Right cardiac atrium (tissue), 5 donors: Measurements from ENCODE around the gene KIZ. TPM values are rescaled to one million over a fixed set of nuclear protein-coding genes. Genes with fewer than 3 reads are reported as not detected.

Source experiments
- ATAC-seq, 2 donors: fragments of 200-7000 bp; cut with Tn5 transposase; one replicate each; pipeline versions ENCODE4 v1.8.0 to v1.9.1; 2020; ENCODE audit warnings: moderate library complexity in 2 of 2, mild to moderate bottlenecking in 1 of 2
- DNase-seq, 3 donors: peaks; one replicate each; pipeline ENCODE4 v3.0.0-alpha.2; 2020
- H3K27ac ChIP-seq: one replicate; pipeline ENCODE4 v1.5.1; 2013; ENCODE audit warnings: mild to moderate bottlenecking, low read length, control low read depth, moderate library complexity
- H3K27me3 ChIP-seq: one replicate; pipeline ENCODE4 v1.6.1; 2013; ENCODE audit not compliant: control insufficient read depth, insufficient read depth
- H3K4me1 ChIP-seq: one replicate; pipeline ENCODE4 v1.6.1; 2013; ENCODE audit warnings: low read length; ENCODE audit not compliant: control insufficient read depth, insufficient read depth
- H3K4me3 ChIP-seq: one replicate; pipeline ENCODE4 v1.5.1; 2013; ENCODE audit warnings: low read length, control low read depth
- H3K9me3 ChIP-seq: one replicate; pipeline ENCODE4 v1.6.1; 2013; ENCODE audit warnings: low read length; ENCODE audit not compliant: control insufficient read depth
- WGBS: extraction: QIAGEN DNeasy Blood & Tissue Kit; methylation state at CpG from one replicate; pipeline ENCODE4 v1.1.7; 2013; 5-methylcytosine and 5-hydroxymethylcytosine counted together
- intact Hi-C, 4 donors: fragments of 100-400 bp; cut with DNase I; formaldehyde crosslinking; loops; one replicate each; pipeline versions ENCODE4 v1.11.0 to v1.14.0; 2022 to 2023
- polyA plus RNA-seq: library from polyadenylated mRNA; stranded (reverse); fragments of 200-250 nt; gene quantifications from one replicate; pipeline ENCODE4 v1.2.3, GENCODE V29; 2013
- total RNA-seq, 4 donors: library from RNA; stranded (reverse); fragmentation: NEBNext Ultra II Directional; extraction: Animal tissue kit (Norgen Biotek cat#: 25700); gene quantifications; one replicate each; pipeline ENCODE4 v1.2.1, GENCODE V29; 2021
- donor health status: healthy with polysubstance abuse.
- donor health status: DM: no; HTN: yes; CAD: no.
- donor health status: DM: no; HTN: no; CAD: no.
- donor health status: DM: no; HTN: yes; CAD: no; lungs with severe emphysema.
- donor health status: DM: yes; HTN: yes; CAD: no.

Gene KIZ
- total and polyA plus RNA-seq, 5 donors = 16.1 to 37.7 (median 18.3) TPM

GRCh38 chr20:21106171-21107017, 19.5 kb upstream of the KIZ start, which contains the start of gene LINC00237:
TSS of gene LINC00237 (minus strand) at chr20:21106358.
- DNase-seq = peak in 1 of 3 donors; percentile 28
- H3K4me3 ChIP-seq = peak within 1 kb of the TSS; percentile 39
- WGBS = 5% methylated on average over 43 of the region's 43 CpGs
- H3K27me3 ChIP-seq = peaks cover 3% of the 10 kb centered on the region
- intact Hi-C loops = no loop called here
- H3K9me3 ChIP-seq = no peaks in the 10 kb centered on the region
- no peak within 1 kb of the TSS for H3K27ac ChIP-seq
- H3K4me1 ChIP-seq = peaks cover 7% of the 10 kb centered on the region
- ATAC-seq = no peak

GRCh38 chr20:21109144-21109543, 16.7 kb upstream of the KIZ start:
- peaks cover 3% of the 10 kb centered on the region for H3K4me1 ChIP-seq
- no peak for DNase-seq
- no peaks in the 10 kb centered on the region for H3K9me3 ChIP-seq
- H3K27me3 ChIP-seq = peaks cover 3% of the 10 kb centered on the region
- no peak for ATAC-seq
- intact Hi-C loops = no loop called here
- H3K4me3 ChIP-seq = no peak overlapping the region
- 94% methylated on average over 2 of the region's 2 CpGs for WGBS
- H3K27ac ChIP-seq = no peak overlapping the region

- no peak for DNase-seq
- H3K27ac ChIP-seq = no peak overlapping the region
- H3K4me3 ChIP-seq = no peak overlapping the region
- intact Hi-C loops = no loop called here
- WGBS = 61% methylated on average over 1 of the region's 1 CpG
- peaks cover 3% of the 10 kb centered on the region for H3K27me3 ChIP-seq
- H3K9me3 ChIP-seq = no peaks in the 10 kb centered on the region
- ATAC-seq = no peak
- H3K4me1 ChIP-seq = peaks cover under 1% of the 10 kb centered on the region
These were observed 15.1 kb upstream of the KIZ start for GRCh38 chr20:21110811-21111210.

- H3K27ac ChIP-seq = no peak overlapping the region
- DNase-seq = no peak
- no peaks in the 10 kb centered on the region for H3K4me1 ChIP-seq
- H3K9me3 ChIP-seq = no peaks in the 10 kb centered on the region
- WGBS = 74% methylated on average over 2 of the region's 2 CpGs
- intact Hi-C loops = no loop called here
- peaks cover 3% of the 10 kb centered on the region for H3K27me3 ChIP-seq
- ATAC-seq = no peak
- H3K4me3 ChIP-seq = no peak overlapping the region
These were observed 14.5 kb upstream of the KIZ start for GRCh38 chr20:21111416-21111815.

GRCh38 chr20:21113697-21114096, 12.2 kb upstream of the KIZ start:
- DNase-seq (no peak), ATAC-seq (no peak)
- Histone ChIP-seq H3K27me3 (no peaks in the 10 kb centered on the region), H3K27ac (no peak overlapping the region), H3K4me1 (no peaks in the 10 kb centered on the region), H3K4me3 (no peak overlapping the region), H3K9me3 (no peaks in the 10 kb centered on the region)
- 84% methylated on average over 4 of the region's 4 CpGs for whole genome bisulfite sequencing
- intact Hi-C loops = no loop called here

- H3K27me3 ChIP-seq = no peaks in the 10 kb centered on the region
- no peak overlapping the region for H3K4me3 ChIP-seq
- 86% methylated on average over 15 of the region's 15 CpGs for WGBS
- no peaks in the 10 kb centered on the region for H3K9me3 ChIP-seq
- DNase-seq = no peak
- no peak for ATAC-seq
- intact Hi-C loops = no loop called here
- no peaks in the 10 kb centered on the region for H3K4me1 ChIP-seq
- H3K27ac ChIP-seq = no peak overlapping the region
These were observed 11.3 kb upstream of the KIZ start for GRCh38 chr20:21114584-21114983.

- Histone ChIP-seq H3K9me3 (no peaks in the 10 kb centered on the region), H3K4me1 (no peaks in the 10 kb centered on the region), H3K4me3 (no peak overlapping the region), H3K27me3 (no peaks in the 10 kb centered on the region), H3K27ac (no peak overlapping the region)
- WGBS = 75% methylated on average over 4 of the region's 4 CpGs
- ATAC-seq (no peak), DNase-seq (no peak)
- intact Hi-C loops = no loop called here
These were observed 8.4 kb upstream of the KIZ start for GRCh38 chr20:21117521-21117920.

- H3K4me3 ChIP-seq = no peak overlapping the region
- no peak overlapping the region for H3K27ac ChIP-seq
- ATAC-seq (no peak), DNase-seq (no peak)
- H3K27me3 ChIP-seq = no peaks in the 10 kb centered on the region
- intact Hi-C loops = no loop called here
- H3K4me1 ChIP-seq = no peaks in the 10 kb centered on the region
- WGBS = 65% methylated on average over 4 of the region's 4 CpGs
- H3K9me3 ChIP-seq = no peaks in the 10 kb centered on the region
These were observed 7.7 kb upstream of the KIZ start for GRCh38 chr20:21118138-21118537.

GRCh38 chr20:21118782-21119181, 7.1 kb upstream of the KIZ start:
- Histone ChIP-seq H3K4me3 (no peak overlapping the region), H3K4me1 (no peaks in the 10 kb centered on the region), H3K27ac (no peak overlapping the region), H3K9me3 (no peaks in the 10 kb centered on the region), H3K27me3 (no peaks in the 10 kb centered on the region)
- ATAC-seq (no peak), DNase-seq (no peak)
- 94% methylated on average over 2 of the region's 2 CpGs for WGBS
- intact Hi-C loops = no loop called here

- no peaks in the 10 kb centered on the region for H3K4me1 ChIP-seq
- intact Hi-C loops = no loop called here
- no peaks in the 10 kb centered on the region for H3K9me3 ChIP-seq
- no peaks in the 10 kb centered on the region for H3K27me3 ChIP-seq
- ATAC-seq (no peak), DNase-seq (no peak)
- no peak overlapping the region for H3K4me3 ChIP-seq
- WGBS = 90% methylated on average over 3 of the region's 3 CpGs
- H3K27ac ChIP-seq = no peak overlapping the region
These were observed 1.7 kb upstream of the KIZ start for GRCh38 chr20:21124190-21124589.

- Histone ChIP-seq H3K27me3 (no peaks in the 10 kb centered on the region), H3K27ac (peak overlapping the region; percentile 86), H3K4me1 (peaks cover 3% of the 10 kb centered on the region), H3K4me3 (peak overlapping the region; percentile 73), H3K9me3 (no peaks in the 10 kb centered on the region)
- ATAC-seq (peak; percentile 73 to 80), DNase-seq (peak; percentile 47 to 80 (median 69))
- 3% methylated on average over 25 of the region's 25 CpGs for WGBS
- intact Hi-C loops = no loop called here
These were observed 622 bp upstream of the KIZ start for GRCh38 chr20:21125072-21125848.
